Superior temporal gyrus (tissue), 1 donor: Measurements from ENCODE around the gene SPTSSB.

ENCODE experiments used
- DNase-seq: peaks from one replicate; pipeline ENCODE4 v3.0.0-alpha.2; 2016; ENCODE audit errors: extremely low spot score

Gene SPTSSB

DNA sequence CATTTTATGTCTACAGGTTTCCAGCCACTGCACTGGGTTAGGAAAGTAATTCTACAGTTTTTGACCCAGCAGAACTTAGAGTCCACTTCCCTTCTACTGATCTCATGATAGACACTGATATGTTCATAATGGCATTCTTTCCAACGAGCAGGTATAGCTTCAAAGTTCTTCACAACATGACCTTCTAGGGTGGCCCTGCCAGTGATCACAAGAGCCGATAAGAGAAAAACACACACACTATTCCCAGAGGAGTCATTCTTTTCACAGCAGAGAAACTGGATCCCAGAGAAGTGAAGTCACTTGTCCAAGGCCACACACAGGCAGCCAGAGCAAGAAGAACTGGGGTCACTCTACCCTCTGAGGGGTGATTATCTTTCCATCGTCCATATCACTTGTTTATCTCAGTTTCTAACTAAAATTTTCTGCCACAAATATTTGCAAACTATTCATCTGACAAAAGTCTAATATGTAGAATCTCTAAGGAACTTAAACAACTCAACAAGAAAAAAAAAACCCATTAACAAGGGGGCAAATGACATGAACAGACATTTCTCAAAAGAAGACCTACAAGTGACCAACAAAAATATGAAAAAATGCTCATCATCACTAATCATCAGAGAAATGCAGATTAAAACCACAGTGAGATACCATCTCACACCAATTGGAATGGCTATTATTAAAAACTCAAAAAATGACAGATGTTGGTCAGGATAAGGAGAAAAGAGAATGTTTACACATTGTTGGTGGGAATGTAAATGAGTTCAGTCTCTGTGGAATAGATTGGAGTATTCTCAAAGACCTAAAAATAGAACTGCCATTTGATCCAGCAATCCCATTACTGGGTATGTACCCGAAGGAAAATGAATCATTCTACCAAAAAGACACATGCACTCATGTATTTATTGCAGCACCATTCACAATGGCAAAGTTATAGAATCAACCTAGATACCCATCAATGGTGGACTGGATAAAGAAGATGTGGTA is 31.5 kb downstream of the SPTSSB start:
- no peak for DNase-seq

DNA sequence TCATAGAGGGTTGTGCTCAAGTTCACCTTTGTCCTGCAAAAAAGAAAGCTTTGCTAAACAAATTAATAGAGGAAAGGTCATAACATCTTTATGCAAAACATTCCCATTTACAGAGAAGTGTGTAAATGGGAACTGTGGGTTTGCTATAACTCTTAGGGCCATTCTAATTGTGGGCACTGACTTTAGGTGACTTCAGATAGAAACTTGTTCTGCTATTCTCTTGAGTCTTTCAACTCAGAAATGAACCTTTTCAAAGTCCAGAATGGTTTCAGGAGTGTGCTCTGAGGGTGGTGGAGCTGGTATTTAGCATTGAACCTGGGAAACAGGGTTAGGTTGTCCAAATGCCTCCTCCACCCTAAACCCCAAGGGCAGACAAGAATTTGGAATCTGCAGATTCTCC is 34.0 kb downstream of the SPTSSB start:
- DNase-seq = no peak

- DNase-seq = no peak
Measured at GRCh38 chr3:161336661-161337060, 34.7 kb downstream of the SPTSSB start.

DNA sequence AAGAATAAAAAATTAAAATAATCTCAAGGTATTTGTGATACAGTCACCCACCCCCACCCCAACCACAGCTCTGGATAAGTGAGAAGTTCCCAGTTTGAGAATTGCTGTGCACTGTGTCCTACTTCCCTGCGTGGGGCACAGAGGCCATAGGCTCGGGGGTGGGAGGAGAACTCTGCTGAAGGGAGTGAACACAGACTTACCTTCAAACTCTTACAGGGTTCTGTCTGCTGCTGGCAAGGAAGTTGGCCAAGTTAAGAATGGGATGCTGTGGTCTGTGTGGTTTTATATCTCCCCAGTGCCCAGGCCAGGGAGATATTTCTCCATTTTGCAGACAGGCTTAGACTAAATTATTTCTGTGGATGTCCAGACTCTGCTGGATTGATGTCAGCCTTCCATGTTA is 37.6 kb downstream of the SPTSSB start:
- no peak for DNase-seq

- no peak for DNase-seq
Measured at GRCh38 chr3:161332792-161333191, 38.5 kb downstream of the SPTSSB start.

DNA sequence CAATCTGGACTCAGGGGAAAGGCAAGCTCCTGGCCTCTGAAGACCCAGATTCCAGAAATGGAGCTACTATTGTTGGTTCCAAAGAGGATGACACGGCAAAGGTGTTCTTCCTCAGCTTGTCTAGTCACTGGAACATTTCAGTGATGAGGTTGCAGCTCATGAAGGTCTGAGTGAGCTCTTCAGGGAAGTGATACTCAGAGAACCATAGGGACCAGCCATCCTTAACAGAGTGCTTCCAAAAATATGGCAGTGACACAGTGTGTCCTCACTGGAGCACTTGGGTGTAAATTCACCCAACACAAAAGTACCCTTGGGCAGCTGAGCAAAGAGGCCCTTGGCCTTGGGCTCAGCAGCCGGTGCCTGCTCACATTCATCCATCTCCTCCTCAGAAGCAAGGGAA is 46.3 kb downstream of the SPTSSB start:
- DNase-seq = no peak

DNA sequence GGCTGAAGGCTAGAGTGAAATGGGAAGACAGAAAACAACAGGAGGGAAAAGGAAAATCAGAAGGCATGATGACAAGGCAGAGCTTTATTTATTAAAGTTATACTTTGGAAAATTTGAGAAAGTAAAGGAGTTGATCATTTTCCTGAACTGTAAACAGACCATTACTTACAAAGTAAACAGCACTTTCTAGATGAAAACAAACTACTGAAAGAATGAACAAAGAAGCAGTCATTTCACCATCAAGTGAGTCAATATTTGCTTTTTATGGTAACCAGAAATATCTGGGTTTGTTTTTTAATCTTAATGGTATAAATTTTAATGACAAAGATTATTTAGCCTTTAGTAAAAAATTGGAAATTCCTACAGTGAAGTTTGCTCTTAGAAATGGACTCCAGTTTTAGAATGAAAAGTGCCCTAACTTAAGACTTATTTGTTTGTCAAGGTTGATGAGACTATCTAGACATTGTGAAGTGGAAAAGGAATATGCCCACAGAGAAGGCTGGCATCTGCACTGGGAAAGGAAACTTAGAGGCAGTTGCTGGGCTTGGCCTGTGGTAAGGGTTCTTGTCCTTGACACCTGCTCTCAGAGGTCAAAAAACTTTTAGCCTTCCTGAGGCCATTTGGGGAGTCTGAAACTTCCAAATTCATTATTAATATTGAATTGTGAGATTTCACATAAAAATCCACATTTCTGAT is 47.2 kb downstream of the SPTSSB start:
- no peak for DNase-seq

- DNase-seq = no peak
Measured at GRCh38 chr3:161322781-161323568, 48.3 kb downstream of the SPTSSB start.

DNA sequence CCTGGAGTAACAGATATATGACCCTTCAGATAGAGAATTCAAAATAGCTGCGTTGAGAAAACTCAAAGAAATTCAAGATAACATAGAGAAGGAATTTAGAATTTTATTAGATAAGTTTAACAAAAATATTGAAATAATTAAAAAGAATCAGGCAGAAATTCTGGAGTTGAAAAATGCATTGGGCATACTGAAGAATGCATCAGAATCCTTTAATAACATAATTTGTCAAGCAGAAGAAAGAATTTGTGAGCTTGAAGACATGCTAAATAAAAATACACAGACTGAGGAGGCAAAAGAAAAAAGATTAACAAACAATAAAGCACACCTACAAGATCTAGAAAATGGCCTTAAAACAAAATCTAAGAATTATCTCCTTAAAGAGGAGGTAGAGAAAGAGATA is 50.5 kb downstream of the SPTSSB start:
- no peak for DNase-seq

DNA sequence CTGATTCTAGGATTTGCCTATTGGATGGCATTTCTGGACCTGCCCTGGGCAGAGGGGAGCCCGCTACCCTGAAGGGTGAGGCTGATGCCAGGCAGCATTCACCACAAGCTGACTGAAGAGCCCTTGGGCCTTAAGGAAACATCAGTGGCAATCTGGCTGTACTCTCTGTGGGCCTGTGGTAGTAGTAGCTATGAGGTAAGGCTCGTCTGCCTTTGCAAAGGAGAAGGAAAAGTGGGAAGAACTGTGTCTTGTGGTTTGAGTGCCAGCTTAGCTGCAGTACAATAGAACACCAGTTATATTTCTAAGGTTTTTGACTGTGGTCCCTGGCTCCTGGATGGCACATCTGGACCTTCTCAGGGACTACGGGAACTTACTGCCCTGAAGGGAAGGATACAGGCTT is 51.5 kb downstream of the SPTSSB start:
- no peak for DNase-seq

GRCh38 chr3:161317077-161317476 is 54.2 kb downstream of the SPTSSB start:
- no peak for DNase-seq

- DNase-seq = no peak
Measured at GRCh38 chr3:161316006-161316689, 55.2 kb downstream of the SPTSSB start.

DNA sequence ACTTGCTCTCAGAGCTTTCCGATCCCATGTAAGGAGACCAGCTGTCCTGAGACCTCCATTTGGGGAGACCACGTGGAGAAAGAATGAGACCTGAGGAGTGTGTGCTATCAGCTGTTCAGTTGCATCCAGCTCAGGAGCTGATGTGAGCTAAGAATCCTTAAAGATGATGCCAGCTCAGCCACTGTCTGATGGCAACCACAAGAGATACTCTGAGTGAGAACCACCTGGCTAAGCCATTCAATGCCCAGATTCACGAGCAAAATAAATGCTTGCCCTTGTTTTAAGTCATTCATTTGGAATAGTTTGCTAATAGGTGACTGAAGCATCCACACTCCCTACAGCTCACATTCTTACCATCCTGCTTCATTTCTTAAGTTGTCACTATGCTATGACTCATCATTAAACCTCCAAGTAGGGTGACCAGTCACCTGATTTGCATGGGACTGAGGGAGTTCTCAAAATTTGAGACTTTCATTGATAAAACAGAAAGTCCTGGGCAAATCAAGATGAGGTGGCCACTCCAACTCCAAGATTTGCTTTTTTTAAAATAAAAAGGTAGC is 56.4 kb downstream of the SPTSSB start:
- no peak for DNase-seq

DNA sequence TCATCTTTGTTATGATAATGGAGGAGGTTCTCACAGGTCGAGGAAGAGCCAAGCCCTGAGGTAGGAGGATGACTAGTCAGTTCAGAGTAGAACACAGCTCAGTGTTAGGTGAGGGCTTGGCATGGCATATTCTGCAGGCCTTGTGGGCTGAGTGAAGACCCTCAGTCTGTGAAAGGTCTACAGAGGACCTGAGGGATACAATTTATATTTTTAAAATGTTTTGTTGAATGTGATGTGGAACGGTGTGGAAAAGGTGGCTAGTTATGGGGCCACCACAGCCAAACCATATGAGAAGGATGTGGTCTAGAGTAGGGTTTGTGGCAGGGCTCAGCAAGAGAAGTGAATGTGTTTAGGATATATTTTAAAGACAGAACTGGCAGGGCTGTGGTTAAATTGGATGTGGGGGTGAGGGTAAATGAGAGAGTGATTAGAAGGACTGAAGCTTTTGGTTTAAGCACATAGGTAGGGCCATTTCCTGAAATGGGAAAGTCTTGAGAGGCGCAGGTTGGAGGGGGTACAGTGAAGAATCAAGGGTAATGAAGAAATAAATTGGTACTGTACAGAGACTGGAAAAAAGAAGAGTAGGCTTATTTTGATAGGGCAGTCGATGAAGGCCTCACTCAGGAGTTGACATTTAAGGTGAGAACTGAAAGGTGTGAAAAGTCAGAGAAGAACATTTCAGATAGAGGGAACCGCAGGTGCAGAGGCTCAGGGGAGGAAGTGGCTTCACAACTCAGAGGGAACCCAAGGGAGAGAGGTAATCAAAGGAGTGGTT is 60.5 kb downstream of the SPTSSB start:
- DNase-seq = no peak

DNA sequence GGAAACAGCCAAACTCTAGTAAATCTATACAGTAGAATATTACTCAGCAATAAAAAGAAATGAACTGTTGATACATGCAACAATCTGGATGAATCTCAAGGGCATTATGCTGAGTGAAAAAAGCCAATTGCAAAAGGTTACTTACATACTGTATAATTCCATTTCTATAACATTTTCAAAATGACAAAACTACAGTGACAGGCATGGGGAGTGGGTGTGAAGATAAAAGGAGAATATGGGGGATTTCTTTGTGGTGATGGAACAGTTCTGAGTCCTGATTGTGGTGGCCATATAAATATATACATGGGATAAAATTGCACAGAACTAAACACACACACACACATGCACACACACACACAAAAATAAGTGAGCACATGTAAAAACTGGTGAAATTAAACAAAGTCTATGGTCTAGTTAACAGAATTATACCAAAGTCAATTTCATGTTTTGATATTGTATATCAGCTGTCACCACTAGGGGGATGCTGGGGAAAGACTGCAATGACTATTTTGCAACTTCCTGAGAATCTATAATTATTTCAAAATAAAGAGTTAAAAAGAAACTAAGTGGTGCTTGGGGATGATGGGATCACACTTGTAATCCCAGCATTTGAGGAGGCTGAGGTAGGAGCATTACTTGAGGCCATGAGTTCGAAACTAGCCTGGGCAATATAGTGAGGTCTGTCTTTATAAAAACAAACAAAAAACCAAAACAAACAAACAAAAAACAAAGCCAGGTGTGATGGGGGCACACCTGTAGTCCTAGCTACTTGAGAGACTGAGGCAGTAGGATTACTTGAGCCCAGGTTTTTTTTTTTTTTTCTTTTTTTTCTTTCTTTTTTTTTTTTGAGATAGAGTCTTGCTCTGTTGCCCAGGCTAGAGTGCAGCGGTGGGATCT is 66.0 kb downstream of the SPTSSB start:
- DNase-seq = no peak

GRCh38 chr3:161296814-161297213 is 74.5 kb downstream of the SPTSSB start:
- no peak for DNase-seq

DNA sequence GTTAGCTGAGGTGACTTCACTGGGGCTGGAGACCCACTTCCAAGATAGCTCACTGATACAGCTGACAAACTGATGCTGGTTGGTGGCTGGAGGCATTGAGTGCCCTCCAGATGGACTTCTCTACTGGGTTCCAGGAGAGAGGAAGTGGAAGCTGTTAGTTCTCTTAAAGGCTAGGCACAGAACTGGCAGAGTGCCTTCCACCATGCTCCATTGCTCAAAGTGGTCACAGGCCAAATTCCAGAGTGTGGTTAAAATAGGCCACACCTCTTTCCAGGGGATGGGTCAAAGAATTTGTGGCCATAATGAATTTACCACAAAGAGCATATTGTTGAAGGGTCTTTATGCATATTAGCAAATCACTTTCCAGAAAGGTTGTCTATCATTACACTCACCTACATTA is 76.0 kb downstream of the SPTSSB start:
- no peak for DNase-seq
